ENCODE data around the gene TRIM26.
"Not testable (repeated sequence)": the region's sequence is repeated elsewhere in the genome, so short reads cannot be mapped to it uniquely, and the experiment has no call there.

Gene TRIM26

DNA sequence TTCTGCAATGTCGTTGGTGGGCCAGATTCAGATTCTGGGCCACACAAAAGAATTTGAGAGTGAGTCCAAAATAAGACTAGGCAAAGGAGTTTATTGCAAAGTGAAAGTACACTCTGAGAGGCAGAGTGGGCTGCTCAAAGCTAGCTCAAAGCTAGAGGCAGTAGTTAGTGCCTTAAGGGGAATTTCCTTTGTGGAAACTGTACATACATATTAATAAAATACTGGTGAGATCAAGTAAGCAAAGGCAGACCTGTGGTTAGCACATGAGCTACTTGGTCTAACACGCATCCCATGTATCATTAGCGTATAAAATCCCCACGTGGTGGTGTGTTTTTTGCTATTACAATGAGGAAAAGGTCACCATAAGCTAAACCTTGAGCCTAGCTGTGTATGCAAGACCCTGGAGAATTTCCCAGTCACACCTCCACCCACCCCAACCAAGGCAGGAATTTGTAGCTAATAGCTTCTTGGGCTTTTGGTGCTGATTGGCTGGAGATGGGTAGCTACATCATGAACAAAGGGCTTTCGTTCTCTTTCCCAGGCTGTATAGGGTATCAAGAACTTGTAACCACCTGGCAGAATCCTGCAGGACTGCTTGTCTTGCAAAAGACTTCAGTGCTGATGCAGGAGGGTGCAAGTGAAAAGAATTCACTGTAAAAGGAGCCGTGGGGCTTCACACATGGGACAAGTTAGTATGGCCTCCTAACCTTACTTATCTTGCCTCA lies 14.7 kb upstream of the TRIM26 start:
- H3K27ac ChIP-seq (ENCODE audit: low read depth, low read length) = no peak overlapping the region
- no peaks in the 10 kb centered on the region for H3K4me1 ChIP-seq (ENCODE audit: control insufficient read depth, insufficient read depth, low read length)
- no peaks in the 10 kb centered on the region for H3K36me3 ChIP-seq (ENCODE audit: control insufficient read depth, insufficient read depth, low read length)
- no peak overlapping the region for H3K9ac ChIP-seq (ENCODE audit: low read depth, low read length)
- no peaks in the 10 kb centered on the region for H3K27me3 ChIP-seq (ENCODE audit: control insufficient read depth, insufficient read depth, low read length)
- peaks cover 6% of the 10 kb centered on the region; the same call in 1 of the 2 replicates for H3K9me3 ChIP-seq (ENCODE audit: control insufficient read depth, insufficient read depth, low read length)
- H3K4me3 ChIP-seq (ENCODE audit: low read depth, low read length) = no peak overlapping the region

DNA sequence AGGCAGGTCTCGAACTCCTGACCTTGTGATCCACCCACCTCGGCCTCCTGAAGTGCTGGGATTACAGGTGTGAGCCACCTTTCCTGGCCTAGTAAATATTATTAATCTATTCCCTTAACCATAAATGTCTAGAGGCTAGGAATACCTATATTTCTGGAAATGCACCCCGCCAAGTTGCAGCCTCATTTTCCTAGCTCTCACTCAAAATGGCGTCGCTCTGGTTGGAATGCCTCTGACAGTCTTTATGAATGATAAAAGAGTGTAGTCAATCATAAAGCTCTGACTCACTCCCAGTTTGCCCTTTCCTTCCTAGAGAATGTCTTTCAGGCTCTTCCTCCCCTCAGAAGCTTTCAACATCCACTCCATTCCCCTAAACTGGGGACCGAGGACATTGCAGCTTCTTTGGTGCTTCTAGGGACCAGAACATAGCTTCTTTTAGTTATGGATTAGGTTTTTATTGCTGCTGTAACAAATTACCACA lies 14.1 kb upstream of the TRIM26 start:
- H3K9ac ChIP-seq (ENCODE audit: low read depth, low read length) = no peak overlapping the region
- no peak overlapping the region for H3K27ac ChIP-seq (ENCODE audit: low read depth, low read length)
- peaks cover 12% of the 10 kb centered on the region; the same call in 1 of the 2 replicates for H3K9me3 ChIP-seq (ENCODE audit: control insufficient read depth, insufficient read depth, low read length)
- no peak overlapping the region for H3K4me3 ChIP-seq (ENCODE audit: low read depth, low read length)
- H3K27me3 ChIP-seq (ENCODE audit: control insufficient read depth, insufficient read depth, low read length) = no peaks in the 10 kb centered on the region
- H3K4me1 ChIP-seq (ENCODE audit: control insufficient read depth, insufficient read depth, low read length) = no peaks in the 10 kb centered on the region
- H3K36me3 ChIP-seq (ENCODE audit: control insufficient read depth, insufficient read depth, low read length) = no peaks in the 10 kb centered on the region

DNA sequence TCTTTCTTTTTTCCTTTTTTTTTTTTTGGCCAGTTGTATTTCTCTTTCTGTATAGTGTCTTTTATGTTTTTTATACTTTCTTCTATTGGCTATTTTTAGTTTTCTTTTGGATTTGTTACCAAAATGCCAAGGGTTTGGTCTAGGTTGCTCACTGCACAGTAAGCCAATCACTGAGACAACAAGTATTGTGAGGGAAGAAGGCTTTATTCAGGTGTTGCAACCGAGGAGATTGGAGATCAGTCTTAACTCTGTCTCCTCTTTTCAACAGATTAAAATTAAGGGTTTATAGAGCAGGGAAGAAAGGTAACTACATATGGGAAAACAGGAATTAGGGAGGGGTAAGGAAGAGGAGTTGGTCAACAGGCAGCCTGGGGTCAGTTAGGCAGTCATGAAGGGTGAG lies 10.1 kb upstream of the TRIM26 start:
- H3K27ac ChIP-seq (ENCODE audit: low read depth, low read length) = no peak overlapping the region
- peaks cover 12% of the 10 kb centered on the region; the same call in 1 of the 2 replicates for H3K9me3 ChIP-seq (ENCODE audit: control insufficient read depth, insufficient read depth, low read length)
- H3K4me3 ChIP-seq (ENCODE audit: low read depth, low read length) = no peak overlapping the region
- 0 out of 2 replicates have a peak, but pooled peaks cover 3% of the 10 kb centered on the region for H3K4me1 ChIP-seq (ENCODE audit: control insufficient read depth, insufficient read depth, low read length)
- H3K36me3 ChIP-seq (ENCODE audit: control insufficient read depth, insufficient read depth, low read length) = no peaks in the 10 kb centered on the region
- no peaks in the 10 kb centered on the region for H3K27me3 ChIP-seq (ENCODE audit: control insufficient read depth, insufficient read depth, low read length)
- no peak overlapping the region for H3K9ac ChIP-seq (ENCODE audit: low read depth, low read length)

DNA sequence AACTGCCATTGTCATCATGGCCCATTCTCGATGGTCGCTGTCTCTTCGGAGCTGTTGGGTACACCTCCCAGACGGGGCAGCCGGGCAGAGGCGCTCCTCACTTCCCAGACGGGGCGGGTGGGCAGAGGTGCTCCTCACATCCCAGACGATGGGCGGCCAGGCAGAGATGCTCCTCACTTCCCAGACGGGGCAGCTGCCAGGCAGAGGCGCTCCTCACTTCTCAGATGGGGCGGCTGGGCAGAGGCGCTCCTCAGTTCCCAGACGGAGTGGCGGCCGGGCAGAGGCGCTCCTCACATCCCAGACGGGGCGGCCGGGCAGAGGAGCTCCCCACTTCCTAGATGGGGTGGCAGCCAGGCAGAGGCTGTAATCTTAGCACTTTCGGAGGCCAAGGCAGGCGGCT lies 8.8 kb upstream of the TRIM26 start:
- H3K27me3 ChIP-seq (ENCODE audit: control insufficient read depth, insufficient read depth, low read length); H3K27ac ChIP-seq (ENCODE audit: low read depth, low read length); H3K4me3 ChIP-seq (ENCODE audit: low read depth, low read length); H3K9ac ChIP-seq (ENCODE audit: low read depth, low read length); H3K36me3 ChIP-seq (ENCODE audit: control insufficient read depth, insufficient read depth, low read length); H3K4me1 ChIP-seq (ENCODE audit: control insufficient read depth, insufficient read depth, low read length): not testable (repeated sequence)
- H3K9me3 ChIP-seq (ENCODE audit: control insufficient read depth, insufficient read depth, low read length) = peaks cover 12% of the 10 kb centered on the region; the same call in 1 of the 2 replicates

DNA sequence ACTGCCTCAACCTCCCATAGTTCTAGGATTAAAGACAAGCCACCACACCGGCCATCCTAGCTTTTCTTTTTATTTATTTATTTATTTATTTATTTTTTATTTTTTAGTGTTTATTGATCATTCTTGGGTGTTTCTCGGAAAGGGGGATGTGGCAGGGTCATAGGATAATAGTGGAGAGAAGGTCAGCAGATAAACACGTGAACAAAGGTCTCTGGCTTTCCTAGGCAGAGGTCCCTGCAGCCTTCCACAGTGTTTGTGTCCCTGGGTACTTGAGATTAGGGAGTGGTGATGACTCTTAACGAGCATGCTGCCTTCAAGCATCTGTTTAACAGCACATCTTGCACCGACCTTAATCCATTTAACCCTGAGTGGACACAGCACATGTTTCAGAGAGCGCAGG lies 8.2 kb upstream of the TRIM26 start:
- not testable (repeated sequence) for H3K36me3 ChIP-seq (ENCODE audit: control insufficient read depth, insufficient read depth, low read length); H3K4me1 ChIP-seq (ENCODE audit: control insufficient read depth, insufficient read depth, low read length); H3K9ac ChIP-seq (ENCODE audit: low read depth, low read length); H3K27me3 ChIP-seq (ENCODE audit: control insufficient read depth, insufficient read depth, low read length); H3K4me3 ChIP-seq (ENCODE audit: low read depth, low read length); H3K27ac ChIP-seq (ENCODE audit: low read depth, low read length)
- peaks cover 12% of the 10 kb centered on the region; the same call in 1 of the 2 replicates for H3K9me3 ChIP-seq (ENCODE audit: control insufficient read depth, insufficient read depth, low read length)

DNA sequence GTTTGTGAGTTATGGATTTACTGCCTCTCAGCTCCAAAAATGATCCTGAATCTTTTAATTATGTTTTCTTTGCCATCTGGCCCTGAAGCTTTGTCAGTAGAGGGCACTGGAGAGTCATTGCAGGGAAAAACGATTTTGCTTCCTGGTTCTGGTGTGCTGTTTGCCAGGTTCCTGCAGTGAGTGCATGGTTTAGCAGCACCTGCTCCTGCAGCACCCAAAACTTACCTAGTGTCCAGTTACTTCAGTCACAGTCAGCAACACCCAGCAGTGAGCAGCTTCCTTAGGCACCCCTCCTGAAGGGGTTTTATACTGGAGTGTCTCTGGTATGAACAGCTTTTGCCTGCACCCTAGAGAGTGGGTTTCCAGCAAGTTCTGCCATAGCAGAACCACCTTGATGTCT lies 6.0 kb upstream of the TRIM26 start:
- Histone ChIP-seq H3K27me3 (ENCODE audit: control insufficient read depth, insufficient read depth, low read length) (0 out of 2 replicates have a peak, but pooled peaks cover 2% of the 10 kb centered on the region), H3K9me3 (ENCODE audit: control insufficient read depth, insufficient read depth, low read length) (peaks cover 12% of the 10 kb centered on the region; the same call in 1 of the 2 replicates), H3K4me1 (ENCODE audit: control insufficient read depth, insufficient read depth, low read length) (peaks cover 5% of the 10 kb centered on the region; the same call in 1 of the 2 replicates), H3K4me3 (ENCODE audit: low read depth, low read length) (no peak overlapping the region), H3K27ac (ENCODE audit: low read depth, low read length) (no peak overlapping the region), H3K9ac (ENCODE audit: low read depth, low read length) (no peak overlapping the region), H3K36me3 (ENCODE audit: control insufficient read depth, insufficient read depth, low read length) (no peaks in the 10 kb centered on the region)

DNA sequence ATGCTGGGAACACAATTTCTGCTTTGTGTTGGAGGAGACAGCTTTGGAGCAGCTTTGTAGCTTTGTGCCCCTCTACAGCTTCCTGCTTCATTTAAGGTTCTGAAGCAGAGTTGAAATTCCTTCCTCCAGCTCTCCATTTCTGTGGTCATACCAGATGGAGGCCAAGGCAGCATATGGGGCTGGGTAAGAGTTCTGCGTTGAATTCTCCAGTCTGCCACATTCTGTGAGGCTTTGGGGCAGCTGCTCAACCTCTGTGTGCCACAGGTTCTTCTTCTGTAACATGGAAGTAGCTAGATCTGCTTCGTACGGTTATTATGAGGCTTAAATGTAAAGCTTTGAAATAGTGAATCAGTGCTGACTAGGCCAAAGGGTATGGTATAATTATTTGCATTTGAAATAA lies 2.9 kb upstream of the TRIM26 start:
- H3K36me3 ChIP-seq (ENCODE audit: control insufficient read depth, insufficient read depth, low read length) = no peaks in the 10 kb centered on the region
- H3K4me3 ChIP-seq (ENCODE audit: low read depth, low read length) = no peak overlapping the region
- no peaks in the 10 kb centered on the region for H3K9me3 ChIP-seq (ENCODE audit: control insufficient read depth, insufficient read depth, low read length)
- H3K4me1 ChIP-seq (ENCODE audit: control insufficient read depth, insufficient read depth, low read length) = peaks cover 19% of the 10 kb centered on the region
- no peak overlapping the region for H3K27ac ChIP-seq (ENCODE audit: low read depth, low read length)
- H3K9ac ChIP-seq (ENCODE audit: low read depth, low read length) = no peak overlapping the region
- 0 out of 2 replicates have a peak, but pooled peaks cover 2% of the 10 kb centered on the region for H3K27me3 ChIP-seq (ENCODE audit: control insufficient read depth, insufficient read depth, low read length)

DNA sequence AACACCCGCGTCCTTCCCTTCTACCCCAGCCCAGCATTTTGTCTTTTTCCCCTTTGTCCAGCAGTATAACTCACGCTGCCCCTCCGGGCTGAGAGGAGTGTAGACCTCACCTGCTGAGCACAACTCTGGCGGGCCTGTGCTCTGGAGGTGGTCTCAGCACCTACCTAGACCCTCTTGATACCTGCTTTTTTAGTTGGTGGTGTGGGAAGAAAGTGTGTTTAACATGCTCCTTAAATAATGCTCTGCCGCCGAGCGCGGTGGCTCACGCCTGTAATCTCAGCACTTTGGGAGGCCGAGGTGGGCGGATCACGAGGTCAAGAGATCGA lies 1.4 kb upstream of the TRIM26 start:
- Histone ChIP-seq H3K4me3 (ENCODE audit: low read depth, low read length) (peak overlapping the region; percentile 87), H3K27ac (ENCODE audit: low read depth, low read length) (no peak overlapping the region), H3K27me3 (ENCODE audit: control insufficient read depth, insufficient read depth, low read length) (0 out of 2 replicates have a peak, but pooled peaks cover 2% of the 10 kb centered on the region), H3K9ac (ENCODE audit: low read depth, low read length) (no peak overlapping the region), H3K9me3 (ENCODE audit: control insufficient read depth, insufficient read depth, low read length) (no peaks in the 10 kb centered on the region), H3K4me1 (ENCODE audit: control insufficient read depth, insufficient read depth, low read length) (peaks cover 19% of the 10 kb centered on the region), H3K36me3 (ENCODE audit: control insufficient read depth, insufficient read depth, low read length) (0 out of 2 replicates have a peak, but pooled peaks cover 5% of the 10 kb centered on the region)

DNA sequence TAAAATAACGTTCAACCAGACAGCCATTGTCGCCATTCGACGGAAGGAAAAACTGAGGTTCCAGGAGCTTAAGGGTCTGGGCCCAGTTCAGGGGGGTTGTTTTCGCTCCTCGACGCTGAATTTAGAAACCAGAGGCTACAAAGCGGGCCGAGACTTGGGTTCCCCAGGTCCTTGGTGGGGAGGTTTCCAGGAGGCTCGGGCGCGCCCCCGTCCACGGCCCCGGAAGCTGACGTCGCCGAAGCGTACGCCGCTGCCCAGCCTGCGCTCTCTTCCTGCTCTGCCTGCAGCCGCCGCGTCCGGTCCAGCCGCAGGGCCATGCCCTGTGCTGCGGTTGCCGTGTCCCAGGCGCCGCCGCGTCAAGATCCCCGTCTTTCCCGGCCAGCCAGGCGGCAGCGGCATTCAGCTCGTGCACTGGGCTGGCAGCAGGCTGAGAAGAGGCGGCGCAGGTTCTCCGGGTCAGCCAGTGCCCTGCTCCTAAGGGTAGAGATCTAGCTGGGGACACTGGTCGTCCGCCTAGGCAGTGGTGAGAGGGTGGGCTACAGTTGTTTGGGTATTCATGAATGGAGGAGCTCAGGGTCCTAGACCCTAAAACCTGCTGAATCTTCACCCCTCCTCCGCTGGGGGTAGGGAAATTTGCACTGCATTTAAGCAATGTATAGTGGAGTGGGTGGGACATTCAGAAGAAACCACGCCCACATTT lies 901 bp upstream of the TRIM26 start:
- H3K9me3 ChIP-seq (ENCODE audit: control insufficient read depth, insufficient read depth, low read length) = no peaks in the 10 kb centered on the region
- peak overlapping the region; percentile 87 for H3K4me3 ChIP-seq (ENCODE audit: low read depth, low read length)
- H3K27ac ChIP-seq (ENCODE audit: low read depth, low read length) = peak overlapping the region; percentile 89
- H3K36me3 ChIP-seq (ENCODE audit: control insufficient read depth, insufficient read depth, low read length) = 0 out of 2 replicates have a peak, but pooled peaks cover 6% of the 10 kb centered on the region
- H3K4me1 ChIP-seq (ENCODE audit: control insufficient read depth, insufficient read depth, low read length) = peaks cover 17% of the 10 kb centered on the region
- 0 out of 2 replicates have a peak, but pooled peaks cover 2% of the 10 kb centered on the region for H3K27me3 ChIP-seq (ENCODE audit: control insufficient read depth, insufficient read depth, low read length)
- peak overlapping the region; percentile 72 for H3K9ac ChIP-seq (ENCODE audit: low read depth, low read length)

DNA sequence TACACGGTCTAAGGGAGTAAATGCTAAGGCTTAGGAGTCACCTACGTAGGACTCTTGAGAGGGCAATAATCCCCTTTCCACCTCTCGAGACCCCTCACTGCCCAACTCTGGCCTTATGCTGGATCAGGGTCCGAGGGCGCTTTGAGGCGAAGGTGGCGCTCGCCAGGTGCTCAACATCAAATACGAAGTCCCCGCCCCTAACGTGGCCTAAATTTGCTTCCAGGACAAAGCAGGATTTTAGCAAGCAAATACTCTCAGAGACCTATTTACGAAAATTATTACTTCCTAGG lies 406 bp upstream of the TRIM26 start:
- Histone ChIP-seq H3K9me3 (ENCODE audit: control insufficient read depth, insufficient read depth, low read length) (no peaks in the 10 kb centered on the region), H3K27me3 (ENCODE audit: control insufficient read depth, insufficient read depth, low read length) (0 out of 2 replicates have a peak, but pooled peaks cover 2% of the 10 kb centered on the region), H3K4me1 (ENCODE audit: control insufficient read depth, insufficient read depth, low read length) (peaks cover 21% of the 10 kb centered on the region), H3K9ac (ENCODE audit: low read depth, low read length) (peak overlapping the region; percentile 72), H3K36me3 (ENCODE audit: control insufficient read depth, insufficient read depth, low read length) (0 out of 2 replicates have a peak, but pooled peaks cover 11% of the 10 kb centered on the region), H3K4me3 (ENCODE audit: low read depth, low read length) (peak overlapping the region; percentile 87), H3K27ac (ENCODE audit: low read depth, low read length) (peak overlapping the region; percentile 89)

DNA sequence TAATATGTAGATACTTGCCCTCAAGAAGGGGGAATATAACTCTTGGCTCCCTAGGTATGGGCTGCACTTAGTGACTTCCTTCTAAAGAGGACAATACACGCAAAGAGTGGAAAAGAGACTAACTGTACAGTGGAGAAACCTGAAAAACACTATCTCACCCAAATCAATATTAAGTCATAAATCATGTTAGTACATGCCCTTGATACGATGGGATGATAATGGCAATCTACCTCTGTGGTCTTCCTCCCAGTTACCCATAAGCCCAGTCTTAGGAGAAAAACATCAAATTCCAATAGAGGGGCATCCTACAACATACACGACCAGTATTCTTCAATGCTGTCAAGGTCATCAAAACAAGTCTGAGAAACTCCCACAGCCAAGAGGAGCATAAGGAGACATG lies 1.3 kb downstream of the TRIM26 start:
- peaks cover 38% of the 10 kb centered on the region for H3K4me1 ChIP-seq (ENCODE audit: control insufficient read depth, insufficient read depth, low read length)

More for the DNA sequence above, 1.3 kb downstream of the TRIM26 start:
- H3K9me3 ChIP-seq (ENCODE audit: control insufficient read depth, insufficient read depth, low read length) = no peaks in the 10 kb centered on the region
- H3K27ac ChIP-seq (ENCODE audit: low read depth, low read length) = no peak overlapping the region
- 0 out of 2 replicates have a peak overlapping the region, but pooled peaks have one; percentile 85 for H3K9ac ChIP-seq (ENCODE audit: low read depth, low read length)
- H3K4me3 ChIP-seq (ENCODE audit: low read depth, low read length) = peak overlapping the region; percentile 87
- H3K36me3 ChIP-seq (ENCODE audit: control insufficient read depth, insufficient read depth, low read length) = 0 out of 2 replicates have a peak, but pooled peaks cover 11% of the 10 kb centered on the region
- 0 out of 2 replicates have a peak, but pooled peaks cover 2% of the 10 kb centered on the region for H3K27me3 ChIP-seq (ENCODE audit: control insufficient read depth, insufficient read depth, low read length)
